WTC11 (cell line): ENCODE results near the gene KLRG1. TPM values are rescaled to one million over a fixed set of nuclear protein-coding genes. Genes with fewer than 3 reads are reported as not detected.

Experiments
- ATAC-seq: fragments of 200-7000 bp; cut with Tn5 transposase; 2 replicates; pipeline ENCODE4 v1.10.0; 2021; ENCODE audit warnings: mild to moderate bottlenecking, moderate library complexity
- CTCF ChIA-PET: fragments of 300-600 bp; sonication (Branson Sonifier 250); formaldehyde crosslinking; loops from one replicate; lab custom pipeline; 2021; ENCODE audit warnings: antibody characterized with exemption; lab: Charles Lee
- POLR2A ChIA-PET: fragments of 350-600 bp; sonication (Branson Sonifier 250); formaldehyde crosslinking; loops from one replicate; lab custom pipeline; 2021; ENCODE audit warnings: antibody characterized with exemption; lab: Charles Lee
- DNase-seq: peaks from one replicate; pipeline ENCODE4 v3.0.0; 2021; ENCODE audit warnings: low spot score
- H3K27ac Mint-ChIP-seq: 2 replicates; pipeline ENCODE4 v1.8.0; 2021; ENCODE audit warnings: mixed read lengths
- H3K27me3 Mint-ChIP-seq: 2 replicates; pipeline ENCODE4 v1.8.0; 2021; ENCODE audit warnings: low read depth, mild to moderate bottlenecking, moderate library complexity, mixed read lengths
- H3K36me3 Mint-ChIP-seq: 2 replicates; pipeline ENCODE4 v1.8.0; 2021; ENCODE audit warnings: mixed read lengths
- H3K4me1 Mint-ChIP-seq: 2 replicates; pipeline ENCODE4 v1.8.0; 2022; ENCODE audit warnings: mixed read lengths
- H3K4me3 Mint-ChIP-seq: 2 replicates; pipeline ENCODE4 v1.8.0; 2021; ENCODE audit warnings: mild to moderate bottlenecking, moderate library complexity, mixed read lengths
- H3K9me3 Mint-ChIP-seq: 2 replicates; pipeline ENCODE4 v1.8.0; 2021; ENCODE audit warnings: mixed read lengths
- CBFB ChIP-seq: sonication (generic); formaldehyde crosslinking; IDR thresholded peaks from 2 replicates; pipeline ENCODE4 v1.8.1; 2022; ENCODE audit warnings: mild to moderate bottlenecking, low read depth, missing genetic modification reagents
- EMX1 ChIP-seq: fragments of 250-450 bp; sonication (Bioruptor Pico); IDR thresholded peaks from 2 replicates; pipeline ENCODE4 v1.8.0; 2021; ENCODE audit warnings: mild to moderate bottlenecking
- JAZF1 ChIP-seq: fragments of 250-450 bp; sonication (Bioruptor Pico); IDR thresholded peaks from 2 replicates; pipeline ENCODE4 v1.9.0; 2021; ENCODE audit warnings: moderate library complexity, mild to moderate bottlenecking, inconsistent platforms
- NFE2L1 ChIP-seq: sonication (generic); formaldehyde crosslinking; IDR thresholded peaks from 2 replicates; pipeline ENCODE4 v1.8.1; 2023; ENCODE audit warnings: missing genetic modification reagents
- SMAD3 ChIP-seq: sonication (generic); formaldehyde crosslinking; IDR thresholded peaks from 2 replicates; pipeline ENCODE4 v1.8.0; 2022; ENCODE audit warnings: missing genetic modification reagents, mild to moderate bottlenecking, borderline replicate concordance
- TCF7 ChIP-seq: sonication (generic); formaldehyde crosslinking; IDR thresholded peaks from 2 replicates; pipeline ENCODE4 v1.8.0; 2022; ENCODE audit warnings: mild to moderate bottlenecking, low read depth, missing genetic modification reagents, moderate library complexity
- ZNF416 ChIP-seq: fragments of 250-450 bp; sonication (Bioruptor Pico); IDR thresholded peaks from 2 replicates; pipeline ENCODE4 v1.9.0; 2021; ENCODE audit warnings: mild to moderate bottlenecking, inconsistent platforms
- total RNA-seq: library from RNA; stranded (reverse); gene quantifications from 3 replicates; pipeline ENCODE4 v1.2.3, GENCODE V29; 2021
- TF ChIP-seq, protein P1 (sequence below): sonication (generic); formaldehyde crosslinking; IDR thresholded peaks from 2 replicates; pipeline ENCODE4 v1.8.1; 2022; ENCODE audit warnings: missing genetic modification reagents, borderline replicate concordance
- TF ChIP-seq, protein P2 (sequence below): sonication (generic); formaldehyde crosslinking; IDR thresholded peaks from 2 replicates; pipeline ENCODE4 v1.8.0; 2022; ENCODE audit warnings: mild to moderate bottlenecking, missing genetic modification reagents
- TF ChIP-seq, protein P3 (sequence below): fragments of 250-450 bp; sonication (Bioruptor Pico); conservative IDR thresholded peaks from 2 replicates; pipeline ENCODE4 v1.9.0; 2021; ENCODE audit warnings: mild to moderate bottlenecking
- TF ChIP-seq, protein P4 (sequence below): fragments of 250-450 bp; sonication (Bioruptor Pico); IDR thresholded peaks from 2 replicates; pipeline ENCODE4 v2.1.2; 2022; ENCODE audit warnings: mild to moderate bottlenecking, moderate library complexity
- TF ChIP-seq, protein P5 (sequence below): sonication (generic); formaldehyde crosslinking; IDR thresholded peaks from 2 replicates; pipeline ENCODE4 v1.8.1; 2023; ENCODE audit warnings: mild to moderate bottlenecking, missing genetic modification reagents
- TF ChIP-seq, protein P6 (sequence below): fragments of 250-450 bp; sonication (Bioruptor Pico); IDR thresholded peaks from 2 replicates; pipeline ENCODE4 v1.9.0; 2021; ENCODE audit warnings: mild to moderate bottlenecking
- TF ChIP-seq, protein P7 (sequence below): sonication (generic); formaldehyde crosslinking; IDR thresholded peaks from 2 replicates; pipeline ENCODE4 v1.8.1; 2023; ENCODE audit warnings: mild to moderate bottlenecking, missing genetic modification reagents, borderline replicate concordance

KLRG1 gene
- total RNA-seq, 1 experiment from 2014 or later, result 7.2 TPM

DNA sequence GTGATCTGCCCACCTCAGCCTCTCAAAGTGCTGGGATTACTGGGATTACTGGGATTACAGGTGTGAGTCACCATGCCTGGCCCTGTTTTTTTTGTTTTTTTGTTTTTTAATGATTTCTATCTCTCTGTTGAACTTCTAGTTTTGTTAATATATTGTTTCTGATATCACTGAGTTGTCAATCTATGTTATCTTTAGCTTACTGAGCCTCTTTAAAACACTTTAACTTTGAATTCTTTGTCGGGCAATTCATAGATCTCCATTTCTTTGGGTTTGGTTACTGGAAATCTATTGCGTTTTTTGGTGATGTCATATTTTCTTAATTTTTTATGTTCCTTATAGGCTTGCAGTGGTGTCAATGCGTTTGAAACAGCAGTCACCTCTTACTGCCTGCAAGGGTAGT lies 9.2 kb upstream of the KLRG1 start:
- ChIA-PET CTCF (interaction anchor here (0.5 kb wide), 1 partner anchor 754 kb away, joined by 4 read pairs; no protein-coding TSS in a partner anchor), POLR2A (no interaction called here)
- Mint-ChIP-seq H3K27me3 (no peaks in the 10 kb centered on the region), H3K36me3 (no peaks in the 10 kb centered on the region), H3K4me3 (no peak overlapping the region)
- no peak for DNase-seq
- no peak for ATAC-seq
- TF ChIP-seq TCF7 (CRISPR knock-in tag), result no peak
- TF ChIP-seq, protein P1, sequence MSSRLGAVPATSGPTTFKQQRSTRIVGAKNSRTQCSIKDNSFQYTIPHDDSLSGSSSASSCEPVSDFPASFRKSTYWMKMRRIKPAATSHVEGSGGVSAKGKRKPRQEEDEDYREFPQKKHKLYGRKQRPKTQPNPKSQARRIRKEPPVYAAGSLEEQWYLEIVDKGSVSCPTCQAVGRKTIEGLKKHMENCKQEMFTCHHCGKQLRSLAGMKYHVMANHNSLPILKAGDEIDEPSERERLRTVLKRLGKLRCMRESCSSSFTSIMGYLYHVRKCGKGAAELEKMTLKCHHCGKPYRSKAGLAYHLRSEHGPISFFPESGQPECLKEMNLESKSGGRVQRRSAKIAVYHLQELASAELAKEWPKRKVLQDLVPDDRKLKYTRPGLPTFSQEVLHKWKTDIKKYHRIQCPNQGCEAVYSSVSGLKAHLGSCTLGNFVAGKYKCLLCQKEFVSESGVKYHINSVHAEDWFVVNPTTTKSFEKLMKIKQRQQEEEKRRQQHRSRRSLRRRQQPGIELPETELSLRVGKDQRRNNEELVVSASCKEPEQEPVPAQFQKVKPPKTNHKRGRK, result no peak
- TF ChIP-seq, protein P2, sequence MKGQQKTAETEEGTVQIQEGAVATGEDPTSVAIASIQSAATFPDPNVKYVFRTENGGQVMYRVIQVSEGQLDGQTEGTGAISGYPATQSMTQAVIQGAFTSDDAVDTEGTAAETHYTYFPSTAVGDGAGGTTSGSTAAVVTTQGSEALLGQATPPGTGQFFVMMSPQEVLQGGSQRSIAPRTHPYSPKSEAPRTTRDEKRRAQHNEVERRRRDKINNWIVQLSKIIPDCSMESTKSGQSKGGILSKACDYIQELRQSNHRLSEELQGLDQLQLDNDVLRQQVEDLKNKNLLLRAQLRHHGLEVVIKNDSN (CRISPR knock-in tag), result no peak
- TF ChIP-seq, protein P3, sequence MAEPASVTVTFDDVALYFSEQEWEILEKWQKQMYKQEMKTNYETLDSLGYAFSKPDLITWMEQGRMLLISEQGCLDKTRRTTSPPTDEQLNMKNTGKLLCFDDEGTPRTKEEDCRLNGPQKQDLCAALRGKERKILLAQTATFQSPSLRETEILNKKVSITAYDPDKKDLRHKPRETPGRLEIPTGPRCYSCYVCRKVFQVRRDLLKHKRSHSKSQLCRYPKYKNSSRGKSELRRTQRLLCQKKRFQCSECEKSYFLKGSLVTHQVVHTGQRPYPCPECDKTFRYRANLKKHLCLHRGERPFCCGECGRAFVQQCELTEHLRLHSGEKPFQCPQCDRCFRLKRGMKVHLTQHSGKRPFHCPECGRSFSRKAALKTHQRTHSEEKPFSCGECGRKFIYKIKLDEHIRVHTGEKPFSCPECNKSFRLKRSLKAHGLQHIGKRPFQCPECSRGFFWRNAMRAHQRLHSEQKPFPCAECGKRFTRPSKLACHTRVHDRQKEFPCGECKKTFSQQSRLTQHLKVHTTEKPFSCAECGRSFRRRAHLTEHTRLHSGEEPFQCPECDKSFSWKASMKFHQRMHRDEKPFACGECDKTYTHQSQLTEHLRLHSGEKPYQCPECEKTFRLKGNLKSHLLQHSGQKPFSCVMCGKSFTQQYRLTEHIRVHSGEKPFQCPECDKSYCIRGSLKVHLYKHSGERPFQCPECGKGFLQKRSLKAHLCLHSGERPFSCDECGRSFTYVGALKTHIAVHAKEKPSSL (CRISPR knock-in tag), result no peak
- TF ChIP-seq EMX1, result no peak
- TF ChIP-seq, protein P4, sequence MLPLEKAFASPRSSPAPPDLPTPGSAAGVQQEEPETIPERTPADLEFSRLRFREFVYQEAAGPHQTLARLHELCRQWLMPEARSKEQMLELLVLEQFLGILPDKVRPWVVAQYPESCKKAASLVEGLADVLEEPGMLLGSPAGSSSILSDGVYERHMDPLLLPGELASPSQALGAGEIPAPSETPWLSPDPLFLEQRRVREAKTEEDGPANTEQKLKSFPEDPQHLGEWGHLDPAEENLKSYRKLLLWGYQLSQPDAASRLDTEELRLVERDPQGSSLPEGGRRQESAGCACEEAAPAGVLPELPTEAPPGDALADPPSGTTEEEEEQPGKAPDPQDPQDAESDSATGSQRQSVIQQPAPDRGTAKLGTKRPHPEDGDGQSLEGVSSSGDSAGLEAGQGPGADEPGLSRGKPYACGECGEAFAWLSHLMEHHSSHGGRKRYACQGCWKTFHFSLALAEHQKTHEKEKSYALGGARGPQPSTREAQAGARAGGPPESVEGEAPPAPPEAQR (CRISPR knock-in tag), result no peak
- TF ChIP-seq, protein P5, sequence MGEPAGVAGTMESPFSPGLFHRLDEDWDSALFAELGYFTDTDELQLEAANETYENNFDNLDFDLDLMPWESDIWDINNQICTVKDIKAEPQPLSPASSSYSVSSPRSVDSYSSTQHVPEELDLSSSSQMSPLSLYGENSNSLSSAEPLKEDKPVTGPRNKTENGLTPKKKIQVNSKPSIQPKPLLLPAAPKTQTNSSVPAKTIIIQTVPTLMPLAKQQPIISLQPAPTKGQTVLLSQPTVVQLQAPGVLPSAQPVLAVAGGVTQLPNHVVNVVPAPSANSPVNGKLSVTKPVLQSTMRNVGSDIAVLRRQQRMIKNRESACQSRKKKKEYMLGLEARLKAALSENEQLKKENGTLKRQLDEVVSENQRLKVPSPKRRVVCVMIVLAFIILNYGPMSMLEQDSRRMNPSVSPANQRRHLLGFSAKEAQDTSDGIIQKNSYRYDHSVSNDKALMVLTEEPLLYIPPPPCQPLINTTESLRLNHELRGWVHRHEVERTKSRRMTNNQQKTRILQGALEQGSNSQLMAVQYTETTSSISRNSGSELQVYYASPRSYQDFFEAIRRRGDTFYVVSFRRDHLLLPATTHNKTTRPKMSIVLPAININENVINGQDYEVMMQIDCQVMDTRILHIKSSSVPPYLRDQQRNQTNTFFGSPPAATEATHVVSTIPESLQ (CRISPR knock-in tag), result no peak
- TF ChIP-seq, protein P6, sequence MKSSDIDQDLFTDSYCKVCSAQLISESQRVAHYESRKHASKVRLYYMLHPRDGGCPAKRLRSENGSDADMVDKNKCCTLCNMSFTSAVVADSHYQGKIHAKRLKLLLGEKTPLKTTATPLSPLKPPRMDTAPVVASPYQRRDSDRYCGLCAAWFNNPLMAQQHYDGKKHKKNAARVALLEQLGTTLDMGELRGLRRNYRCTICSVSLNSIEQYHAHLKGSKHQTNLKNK (CRISPR knock-in tag), result no peak
- TF ChIP-seq NFE2L1 (CRISPR knock-in tag), result no peak
- TF ChIP-seq JAZF1 (CRISPR knock-in tag), result no peak
- no peak for TF ChIP-seq ZNF416 (CRISPR knock-in tag)
- TF ChIP-seq, protein P7, sequence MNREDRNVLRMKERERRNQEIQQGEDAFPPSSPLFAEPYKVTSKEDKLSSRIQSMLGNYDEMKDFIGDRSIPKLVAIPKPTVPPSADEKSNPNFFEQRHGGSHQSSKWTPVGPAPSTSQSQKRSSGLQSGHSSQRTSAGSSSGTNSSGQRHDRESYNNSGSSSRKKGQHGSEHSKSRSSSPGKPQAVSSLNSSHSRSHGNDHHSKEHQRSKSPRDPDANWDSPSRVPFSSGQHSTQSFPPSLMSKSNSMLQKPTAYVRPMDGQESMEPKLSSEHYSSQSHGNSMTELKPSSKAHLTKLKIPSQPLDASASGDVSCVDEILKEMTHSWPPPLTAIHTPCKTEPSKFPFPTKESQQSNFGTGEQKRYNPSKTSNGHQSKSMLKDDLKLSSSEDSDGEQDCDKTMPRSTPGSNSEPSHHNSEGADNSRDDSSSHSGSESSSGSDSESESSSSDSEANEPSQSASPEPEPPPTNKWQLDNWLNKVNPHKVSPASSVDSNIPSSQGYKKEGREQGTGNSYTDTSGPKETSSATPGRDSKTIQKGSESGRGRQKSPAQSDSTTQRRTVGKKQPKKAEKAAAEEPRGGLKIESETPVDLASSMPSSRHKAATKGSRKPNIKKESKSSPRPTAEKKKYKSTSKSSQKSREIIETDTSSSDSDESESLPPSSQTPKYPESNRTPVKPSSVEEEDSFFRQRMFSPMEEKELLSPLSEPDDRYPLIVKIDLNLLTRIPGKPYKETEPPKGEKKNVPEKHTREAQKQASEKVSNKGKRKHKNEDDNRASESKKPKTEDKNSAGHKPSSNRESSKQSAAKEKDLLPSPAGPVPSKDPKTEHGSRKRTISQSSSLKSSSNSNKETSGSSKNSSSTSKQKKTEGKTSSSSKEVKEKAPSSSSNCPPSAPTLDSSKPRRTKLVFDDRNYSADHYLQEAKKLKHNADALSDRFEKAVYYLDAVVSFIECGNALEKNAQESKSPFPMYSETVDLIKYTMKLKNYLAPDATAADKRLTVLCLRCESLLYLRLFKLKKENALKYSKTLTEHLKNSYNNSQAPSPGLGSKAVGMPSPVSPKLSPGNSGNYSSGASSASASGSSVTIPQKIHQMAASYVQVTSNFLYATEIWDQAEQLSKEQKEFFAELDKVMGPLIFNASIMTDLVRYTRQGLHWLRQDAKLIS (CRISPR knock-in tag), result no peak
- TF ChIP-seq CBFB, result no peak
- TF ChIP-seq SMAD3 (CRISPR knock-in tag), result no peak
- TF ChIP-seq, all 79 proteins: peak for 0
- no peaks in the 10 kb centered on the region for H3K4me1 Mint-ChIP-seq
- H3K9me3 Mint-ChIP-seq, result peaks cover 3% of the 10 kb centered on the region; the same call in 1 of the 2 replicates
- H3K27ac Mint-ChIP-seq, result no peak overlapping the region
